ENCODE data around the gene ZBTB40. TPM values are rescaled to one million over a fixed set of nuclear protein-coding genes. Genes with fewer than 3 reads are reported as not detected.

Gene ZBTB40
- total and polyA plus RNA-seq, 2 of the 13 experiments (the other 11 are each of a cell fraction or from before 2014, with no cell fraction given) = 8.8 to 16.5 TPM

DNA sequence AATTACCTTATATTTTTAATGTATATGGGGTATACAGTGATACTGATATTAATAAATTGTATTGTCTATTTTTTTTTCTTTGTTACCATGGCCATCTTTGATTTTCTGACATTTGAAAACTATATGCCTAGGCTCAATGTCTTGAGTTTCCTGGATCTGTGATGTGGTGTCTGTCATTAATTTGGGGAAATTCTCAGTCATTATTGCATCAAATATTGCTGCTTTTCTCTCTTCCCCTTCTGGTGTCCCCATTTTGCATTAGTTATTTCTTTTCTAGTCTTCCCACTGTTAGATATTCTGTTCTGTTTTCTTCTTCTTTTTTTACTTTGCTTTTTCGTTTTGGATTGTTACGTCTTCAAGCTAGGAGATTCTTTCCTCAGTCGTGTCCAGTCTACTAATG, 33.8 kb downstream of the ZBTB40 start (continued):
- TF ChIP-seq, protein P1, sequence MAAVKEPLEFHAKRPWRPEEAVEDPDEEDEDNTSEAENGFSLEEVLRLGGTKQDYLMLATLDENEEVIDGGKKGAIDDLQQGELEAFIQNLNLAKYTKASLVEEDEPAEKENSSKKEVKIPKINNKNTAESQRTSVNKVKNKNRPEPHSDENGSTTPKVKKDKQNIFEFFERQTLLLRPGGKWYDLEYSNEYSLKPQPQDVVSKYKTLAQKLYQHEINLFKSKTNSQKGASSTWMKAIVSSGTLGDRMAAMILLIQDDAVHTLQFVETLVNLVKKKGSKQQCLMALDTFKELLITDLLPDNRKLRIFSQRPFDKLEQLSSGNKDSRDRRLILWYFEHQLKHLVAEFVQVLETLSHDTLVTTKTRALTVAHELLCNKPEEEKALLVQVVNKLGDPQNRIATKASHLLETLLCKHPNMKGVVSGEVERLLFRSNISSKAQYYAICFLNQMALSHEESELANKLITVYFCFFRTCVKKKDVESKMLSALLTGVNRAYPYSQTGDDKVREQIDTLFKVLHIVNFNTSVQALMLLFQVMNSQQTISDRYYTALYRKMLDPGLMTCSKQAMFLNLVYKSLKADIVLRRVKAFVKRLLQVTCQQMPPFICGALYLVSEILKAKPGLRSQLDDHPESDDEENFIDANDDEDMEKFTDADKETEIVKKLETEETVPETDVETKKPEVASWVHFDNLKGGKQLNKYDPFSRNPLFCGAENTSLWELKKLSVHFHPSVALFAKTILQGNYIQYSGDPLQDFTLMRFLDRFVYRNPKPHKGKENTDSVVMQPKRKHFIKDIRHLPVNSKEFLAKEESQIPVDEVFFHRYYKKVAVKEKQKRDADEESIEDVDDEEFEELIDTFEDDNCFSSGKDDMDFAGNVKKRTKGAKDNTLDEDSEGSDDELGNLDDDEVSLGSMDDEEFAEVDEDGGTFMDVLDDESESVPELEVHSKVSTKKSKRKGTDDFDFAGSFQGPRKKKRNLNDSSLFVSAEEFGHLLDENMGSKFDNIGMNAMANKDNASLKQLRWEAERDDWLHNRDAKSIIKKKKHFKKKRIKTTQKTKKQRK (IDR thresholded peaks at IDR 0.05; ENCODE audit: low read length) = no peak
- TF ChIP-seq DNMT3B (CRISPR knock-in tag; conservative IDR thresholded peaks at IDR 0.05) = no peak
- TF ChIP-seq POLR2AphosphoS5 (IDR thresholded peaks at IDR 0.05; ENCODE audit: low read depth, low read length) = no peak
- no peak for TF ChIP-seq KLF6 (CRISPR knock-in tag; IDR thresholded peaks at IDR 0.05)

DNA sequence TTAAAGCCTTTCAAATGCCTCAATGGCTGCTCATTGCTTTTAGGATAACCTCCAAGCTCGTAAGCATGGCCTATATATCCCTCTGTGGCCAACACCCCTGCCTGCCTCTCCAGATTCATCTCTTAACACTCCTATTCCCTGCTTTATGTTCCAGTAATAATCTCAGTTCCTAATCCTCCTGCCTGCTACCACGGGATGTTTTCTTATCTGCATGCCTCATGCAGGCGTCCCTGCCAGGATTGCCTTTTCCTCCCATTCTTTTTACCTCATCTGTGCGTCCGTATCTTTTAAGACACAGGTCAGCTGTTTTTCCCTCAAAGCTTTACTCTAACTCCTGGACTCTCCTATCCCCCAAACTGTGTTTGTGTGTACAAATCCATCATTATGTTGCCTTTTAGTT, 36.1 kb downstream of the ZBTB40 start:
- no peak overlapping the region for H3K4me2 ChIP-seq (ENCODE audit: low read depth, low read length)
- 92% methylated on average over 5 of the region's 5 CpGs for WGBS (ENCODE audit: low lambda C conversion rate)
- in situ Hi-C loops (cut with HindIII; ENCODE audit: extremely low pct_ligation_motif_present, low pct_unique_long_range_greater_than_20kb) = no loop called here

More for the DNA sequence above, 36.1 kb downstream of the ZBTB40 start:
- Histone ChIP-seq H3K27me3 (ENCODE audit: control insufficient read depth in 1 of 2, insufficient read depth in 2 of 2, low read length in 2 of 2) (no peaks in the 10 kb centered on the region), H3K4me1 (ENCODE audit: insufficient read depth, low read length) (peaks cover 12% of the 10 kb centered on the region; the same call in 1 of the 2 replicates), H3K4me3 (replicated peaks in 1 of 3; ENCODE audit: insufficient read depth in 1 of 3, low read depth in 2 of 3, low read length in 3 of 3) (no peak overlapping the region), H3K36me3 (replicated peaks in 1 of 2; ENCODE audit: control insufficient read depth in 1 of 2, insufficient read depth in 2 of 2, low read length in 2 of 2) (peaks cover 3 to 28% of the 10 kb centered on the region in 2 experiments), H3K79me2 (ENCODE audit: insufficient read depth, low read length) (peaks cover 47% of the 10 kb centered on the region), H3K9ac (ENCODE audit: insufficient read depth, low read depth, low read length) (no peak overlapping the region), H4K20me1 (ENCODE audit: insufficient read depth, low read length) (no peaks in the 10 kb centered on the region), H3K9me3 (ENCODE audit: low read length) (no peaks in the 10 kb centered on the region; the same call in 1 of the 2 replicates), H3K27ac (ENCODE audit: extremely low read length, insufficient read depth, low read length) (no peak overlapping the region), H2AFZ (ENCODE audit: low read length) (no peak overlapping the region)
- ATAC-seq (no peak), DNase-seq (ENCODE audit: low spot score) (no peak), FAIRE-seq (no peak)
- TF ChIP-seq ZFYVE20 (CRISPR knock-in tag; IDR thresholded peaks at IDR 0.05; ENCODE audit: borderline replicate concordance, low read depth) = no peak
- TF ChIP-seq ZNF564 (CRISPR knock-in tag; IDR thresholded peaks at IDR 0.05) = no peak
- TF ChIP-seq, protein P2, sequence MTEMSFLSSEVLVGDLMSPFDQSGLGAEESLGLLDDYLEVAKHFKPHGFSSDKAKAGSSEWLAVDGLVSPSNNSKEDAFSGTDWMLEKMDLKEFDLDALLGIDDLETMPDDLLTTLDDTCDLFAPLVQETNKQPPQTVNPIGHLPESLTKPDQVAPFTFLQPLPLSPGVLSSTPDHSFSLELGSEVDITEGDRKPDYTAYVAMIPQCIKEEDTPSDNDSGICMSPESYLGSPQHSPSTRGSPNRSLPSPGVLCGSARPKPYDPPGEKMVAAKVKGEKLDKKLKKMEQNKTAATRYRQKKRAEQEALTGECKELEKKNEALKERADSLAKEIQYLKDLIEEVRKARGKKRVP (CRISPR knock-in tag; IDR thresholded peaks at IDR 0.05) = no peak
- TF ChIP-seq, protein P3, sequence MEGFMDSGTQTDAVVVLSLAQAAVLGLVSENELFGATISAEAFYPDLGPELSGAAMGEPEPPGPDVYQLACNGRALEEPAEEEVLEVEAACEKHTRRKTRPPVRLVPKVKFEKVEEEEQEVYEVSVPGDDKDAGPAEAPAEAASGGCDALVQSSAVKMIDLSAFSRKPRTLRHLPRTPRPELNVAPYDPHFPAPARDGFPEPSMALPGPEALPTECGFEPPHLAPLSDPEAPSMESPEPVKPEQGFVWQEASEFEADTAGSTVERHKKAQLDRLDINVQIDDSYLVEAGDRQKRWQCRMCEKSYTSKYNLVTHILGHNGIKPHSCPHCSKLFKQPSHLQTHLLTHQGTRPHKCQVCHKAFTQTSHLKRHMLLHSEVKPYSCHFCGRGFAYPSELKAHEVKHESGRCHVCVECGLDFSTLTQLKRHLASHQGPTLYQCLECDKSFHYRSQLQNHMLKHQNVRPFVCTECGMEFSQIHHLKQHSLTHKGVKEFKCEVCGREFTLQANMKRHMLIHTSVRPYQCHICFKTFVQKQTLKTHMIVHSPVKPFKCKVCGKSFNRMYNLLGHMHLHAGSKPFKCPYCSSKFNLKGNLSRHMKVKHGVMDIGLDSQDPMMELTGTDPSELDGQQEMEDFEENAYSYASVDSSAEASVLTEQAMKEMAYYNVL (CRISPR knock-in tag; IDR thresholded peaks at IDR 0.05; ENCODE audit: borderline replicate concordance) = no peak
- TF ChIP-seq SIX4 (CRISPR knock-in tag; IDR thresholded peaks at IDR 0.05) = no peak
- intact Hi-C loops (cut with micrococcal nuclease; ENCODE audit: unreplicated experiment) = no loop called here
- no TSS peak for BruUV-seq (replicated peaks)
- ChIA-PET CTCF (ENCODE audit: low intra/inter-chr PET ratio, low total read pairs) (no interaction called here), POLR2A (no interaction called here)

Data from HepG2 (cell line).